ENCODE measurements around the gene CCDC91.
"Not testable (repeated sequence)": the region's sequence is repeated elsewhere in the genome, so short reads cannot be mapped to it uniquely, and the experiment has no call there.

Gene CCDC91

DNA sequence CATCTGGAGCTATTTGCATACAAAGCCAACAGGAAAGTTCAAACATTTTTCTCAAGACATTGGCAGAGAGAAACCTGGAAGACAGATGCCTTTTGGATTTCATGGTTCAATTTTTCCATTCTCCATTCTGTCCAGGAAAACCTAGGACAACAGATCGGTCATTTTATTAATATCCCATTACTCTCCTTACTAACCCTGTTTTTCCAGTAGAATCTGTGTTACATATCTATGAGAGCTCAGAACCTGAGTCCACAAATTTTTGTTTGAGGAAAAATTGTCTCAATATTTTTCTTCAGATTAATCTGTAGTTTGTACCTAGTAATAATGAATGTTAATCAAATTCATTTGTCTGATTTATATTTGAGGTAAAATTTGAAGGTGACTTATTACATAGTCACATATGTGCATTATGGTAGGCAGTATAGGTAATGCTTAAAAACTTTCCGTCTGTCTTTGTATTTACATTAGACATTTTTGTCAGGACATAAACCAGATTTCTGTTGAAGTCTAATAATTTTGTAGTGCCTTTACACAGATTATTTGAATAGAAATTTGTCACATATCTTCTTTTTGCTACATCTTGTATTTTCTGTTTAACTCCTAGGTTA, 75.3 kb downstream of the CCDC91 start:
- Histone ChIP-seq H3K18ac (ENCODE audit: low read length) (no peak overlapping the region), H3K14ac (ENCODE audit: low read length) (no peak overlapping the region), H4K91ac (ENCODE audit: low read depth, low read length) (no peak overlapping the region), H3K4ac (ENCODE audit: low read depth, low read length) (no peak overlapping the region), H4K8ac (ENCODE audit: low read depth, low read length) (no peak overlapping the region), H2AK5ac (ENCODE audit: low read length) (no peak overlapping the region), H3K27ac (ENCODE audit: low read depth, low read length) (no peak overlapping the region), H3K27me3 (ENCODE audit: insufficient read depth, low read length) (no peaks in the 10 kb centered on the region), H3K4me1 (ENCODE audit: control insufficient read depth in 1 of 2, insufficient read depth in 2 of 2, low read length in 2 of 2) (no peaks in the 10 kb centered on the region), H4K12ac (ENCODE audit: low read depth, low read length) (no peak overlapping the region), H2BK12ac (ENCODE audit: low read length) (no peak overlapping the region), H3K9me3 (ENCODE audit: insufficient read depth, low read depth, low read length) (no peaks in the 10 kb centered on the region), H2BK5ac (ENCODE audit: low read depth, low read length, poor library complexity) (no peak overlapping the region), H3K4me3 (ENCODE audit: low read depth, low read length) (no peak overlapping the region), H3K9ac (ENCODE audit: low read length) (no peak overlapping the region), H3K79me2 (ENCODE audit: control insufficient read depth, insufficient read depth, low read length, poor library complexity) (no peaks in the 10 kb centered on the region), H3K4me2 (ENCODE audit: low read length) (no peak overlapping the region), H3K79me1 (ENCODE audit: low read length) (no peaks in the 10 kb centered on the region), H2AFZ (ENCODE audit: insufficient read depth, low read length, poor library complexity) (no peak overlapping the region), H2BK120ac (ENCODE audit: insufficient read depth, low read length, poor library complexity) (no peak overlapping the region), H3K23ac (ENCODE audit: low read length) (no peak overlapping the region), H3K36me3 (ENCODE audit: control insufficient read depth in 1 of 2, insufficient read depth in 2 of 2, low read length in 2 of 2) (no peaks in the 10 kb centered on the region)
- no peak for DNase-seq
- no CpG with 5 or more reads among the region's 2 CpGs for WGBS (ENCODE audit: extremely low coverage, insufficient coverage, insufficient read length)

DNA sequence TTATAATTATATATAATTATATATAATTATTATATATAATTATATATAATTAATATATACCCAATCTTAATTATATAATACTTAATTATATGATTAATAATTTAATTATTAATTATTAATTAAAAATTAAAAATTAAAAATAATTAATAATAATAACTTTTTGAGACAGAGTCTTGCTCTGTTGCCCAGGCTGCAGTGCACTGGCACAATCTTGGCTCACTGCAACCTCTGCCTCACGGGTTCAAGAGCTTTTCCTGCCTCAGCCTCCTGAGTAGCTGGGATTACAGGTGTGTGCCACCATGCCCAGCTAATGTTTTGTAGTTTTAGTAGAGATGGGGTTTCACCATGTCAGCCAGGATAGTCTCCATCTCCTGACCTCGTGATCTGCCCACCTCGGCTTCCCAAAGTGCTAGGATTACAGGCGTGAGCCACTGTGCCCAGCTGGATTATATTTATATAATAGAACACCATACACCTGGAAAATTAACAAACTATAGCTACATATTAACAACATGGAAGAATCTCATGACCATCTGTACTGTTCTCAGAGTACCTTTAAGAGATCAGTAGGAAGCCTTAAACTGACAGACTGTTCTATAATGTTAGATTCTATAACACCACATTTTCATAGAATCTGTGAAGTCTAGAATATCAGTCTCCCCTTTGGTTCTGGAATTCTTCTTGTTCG, 77.8 kb downstream of the CCDC91 start:
- not testable (repeated sequence) for H3K27me3 ChIP-seq (ENCODE audit: insufficient read depth, low read length); H4K12ac ChIP-seq (ENCODE audit: low read depth, low read length); H2BK5ac ChIP-seq (ENCODE audit: low read depth, low read length, poor library complexity); H3K14ac ChIP-seq (ENCODE audit: low read length); DNase-seq; H3K18ac ChIP-seq (ENCODE audit: low read length); H4K8ac ChIP-seq (ENCODE audit: low read depth, low read length); H2BK120ac ChIP-seq (ENCODE audit: insufficient read depth, low read length, poor library complexity); H2BK12ac ChIP-seq (ENCODE audit: low read length); H3K9ac ChIP-seq (ENCODE audit: low read length); H3K4ac ChIP-seq (ENCODE audit: low read depth, low read length); H3K79me1 ChIP-seq (ENCODE audit: low read length); H2AFZ ChIP-seq (ENCODE audit: insufficient read depth, low read length, poor library complexity); H3K79me2 ChIP-seq (ENCODE audit: control insufficient read depth, insufficient read depth, low read length, poor library complexity); H3K23ac ChIP-seq (ENCODE audit: low read length); H3K4me3 ChIP-seq (ENCODE audit: low read depth, low read length); H2AK5ac ChIP-seq (ENCODE audit: low read length); H4K91ac ChIP-seq (ENCODE audit: low read depth, low read length); H3K9me3 ChIP-seq (ENCODE audit: insufficient read depth, low read depth, low read length); H3K27ac ChIP-seq (ENCODE audit: low read depth, low read length); H3K4me1 ChIP-seq (ENCODE audit: control insufficient read depth in 1 of 2, insufficient read depth in 2 of 2, low read length in 2 of 2); H3K4me2 ChIP-seq (ENCODE audit: low read length); H3K36me3 ChIP-seq (ENCODE audit: control insufficient read depth in 1 of 2, insufficient read depth in 2 of 2, low read length in 2 of 2)
- no CpG with 5 or more reads among the region's 5 CpGs for WGBS (ENCODE audit: extremely low coverage, insufficient coverage, insufficient read length)

DNA sequence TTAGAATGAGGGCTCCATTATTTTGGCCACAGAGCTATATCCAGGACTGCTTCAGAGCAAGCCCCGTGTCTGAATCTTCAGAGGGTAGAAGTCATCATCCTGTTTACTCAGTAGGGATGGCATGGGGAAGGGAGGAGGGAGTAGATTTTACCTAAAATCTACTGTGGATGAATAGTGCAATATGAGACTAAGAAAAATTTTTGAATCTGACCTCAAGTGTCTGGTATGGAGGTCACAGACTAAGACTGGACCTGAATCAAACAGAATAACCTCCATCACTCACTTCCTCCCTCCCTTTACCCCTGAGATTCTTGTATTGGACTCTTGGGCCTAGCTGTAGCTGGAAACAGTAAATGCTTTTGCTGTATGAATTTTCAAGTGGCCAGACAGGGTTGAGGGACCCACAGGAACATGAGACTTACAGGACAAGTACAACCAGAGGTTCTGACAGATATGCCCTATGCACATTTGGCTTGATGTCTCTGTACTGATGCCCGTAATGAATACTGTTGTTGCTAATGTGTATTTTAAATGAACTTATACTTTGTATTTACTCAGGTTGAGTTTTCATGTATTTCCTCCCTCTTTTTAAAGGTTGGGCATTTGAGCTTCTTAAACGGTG, 78.5 kb downstream of the CCDC91 start:
- no CpG with 5 or more reads among the region's 3 CpGs for WGBS (ENCODE audit: extremely low coverage, insufficient coverage, insufficient read length)
- Histone ChIP-seq H3K4me1 (ENCODE audit: control insufficient read depth in 1 of 2, insufficient read depth in 2 of 2, low read length in 2 of 2) (no peaks in the 10 kb centered on the region), H3K9me3 (ENCODE audit: insufficient read depth, low read depth, low read length) (no peaks in the 10 kb centered on the region), H3K79me1 (ENCODE audit: low read length) (no peaks in the 10 kb centered on the region), H3K27me3 (ENCODE audit: insufficient read depth, low read length) (no peaks in the 10 kb centered on the region), H3K9ac (ENCODE audit: low read length) (no peak overlapping the region), H2BK120ac (ENCODE audit: insufficient read depth, low read length, poor library complexity) (no peak overlapping the region), H2AFZ (ENCODE audit: insufficient read depth, low read length, poor library complexity) (no peak overlapping the region), H3K4me2 (ENCODE audit: low read length) (no peak overlapping the region), H3K4me3 (ENCODE audit: low read depth, low read length) (no peak overlapping the region), H3K23ac (ENCODE audit: low read length) (no peak overlapping the region), H3K79me2 (ENCODE audit: control insufficient read depth, insufficient read depth, low read length, poor library complexity) (no peaks in the 10 kb centered on the region), H3K36me3 (ENCODE audit: control insufficient read depth in 1 of 2, insufficient read depth in 2 of 2, low read length in 2 of 2) (no peaks in the 10 kb centered on the region), H3K14ac (ENCODE audit: low read length) (no peak overlapping the region), H2BK5ac (ENCODE audit: low read depth, low read length, poor library complexity) (no peak overlapping the region), H2AK5ac (ENCODE audit: low read length) (no peak overlapping the region), H3K18ac (ENCODE audit: low read length) (no peak overlapping the region), H4K12ac (ENCODE audit: low read depth, low read length) (no peak overlapping the region), H2BK12ac (ENCODE audit: low read length) (no peak overlapping the region), H3K27ac (ENCODE audit: low read depth, low read length) (no peak overlapping the region), H4K91ac (ENCODE audit: low read depth, low read length) (no peak overlapping the region), H3K4ac (ENCODE audit: low read depth, low read length) (no peak overlapping the region), H4K8ac (ENCODE audit: low read depth, low read length) (no peak overlapping the region)
- no peak for DNase-seq

DNA sequence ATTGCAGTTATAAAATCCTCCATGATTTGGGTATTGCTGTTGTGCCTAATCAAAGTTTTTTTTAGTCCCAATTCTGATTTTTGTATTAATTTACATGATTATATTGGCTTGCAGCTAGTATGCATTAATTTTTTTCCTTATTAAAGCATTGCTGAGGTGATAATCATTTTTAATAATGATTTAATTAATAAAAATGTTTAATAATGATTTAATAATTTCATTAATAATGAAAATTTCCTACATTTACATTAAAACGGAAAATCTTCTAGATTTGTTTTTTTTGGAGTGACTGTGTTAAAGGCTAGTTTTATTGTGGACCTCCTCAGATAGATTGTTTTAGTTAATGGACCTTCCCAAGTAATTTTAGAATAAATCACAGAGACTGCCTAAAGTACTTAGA, 79.6 kb downstream of the CCDC91 start:
- no peak for DNase-seq
- no peak overlapping the region for H4K8ac ChIP-seq (ENCODE audit: low read depth, low read length)
- no peak overlapping the region for H3K4ac ChIP-seq (ENCODE audit: low read depth, low read length)
- H2BK12ac ChIP-seq (ENCODE audit: low read length) = no peak overlapping the region
- H2BK120ac ChIP-seq (ENCODE audit: insufficient read depth, low read length, poor library complexity) = no peak overlapping the region
- no peaks in the 10 kb centered on the region for H3K4me1 ChIP-seq (ENCODE audit: control insufficient read depth in 1 of 2, insufficient read depth in 2 of 2, low read length in 2 of 2)
- H2BK5ac ChIP-seq (ENCODE audit: low read depth, low read length, poor library complexity) = no peak overlapping the region
- H3K79me2 ChIP-seq (ENCODE audit: control insufficient read depth, insufficient read depth, low read length, poor library complexity) = no peaks in the 10 kb centered on the region
- H3K36me3 ChIP-seq (ENCODE audit: control insufficient read depth in 1 of 2, insufficient read depth in 2 of 2, low read length in 2 of 2) = no peaks in the 10 kb centered on the region
- H3K18ac ChIP-seq (ENCODE audit: low read length) = no peak overlapping the region
- H3K27me3 ChIP-seq (ENCODE audit: insufficient read depth, low read length) = no peaks in the 10 kb centered on the region
- no peak overlapping the region for H3K4me2 ChIP-seq (ENCODE audit: low read length)
- no peak overlapping the region for H3K9ac ChIP-seq (ENCODE audit: low read length)
- H3K27ac ChIP-seq (ENCODE audit: low read depth, low read length) = no peak overlapping the region
- no peaks in the 10 kb centered on the region for H3K79me1 ChIP-seq (ENCODE audit: low read length)
- no CpG with 5 or more reads among the region's 1 CpG for WGBS (ENCODE audit: extremely low coverage, insufficient coverage, insufficient read length)
- no peak overlapping the region for H4K12ac ChIP-seq (ENCODE audit: low read depth, low read length)
- H3K14ac ChIP-seq (ENCODE audit: low read length) = no peak overlapping the region
- H3K4me3 ChIP-seq (ENCODE audit: low read depth, low read length) = no peak overlapping the region
- no peak overlapping the region for H2AFZ ChIP-seq (ENCODE audit: insufficient read depth, low read length, poor library complexity)
- no peak overlapping the region for H4K91ac ChIP-seq (ENCODE audit: low read depth, low read length)
- no peak overlapping the region for H2AK5ac ChIP-seq (ENCODE audit: low read length)
- H3K9me3 ChIP-seq (ENCODE audit: insufficient read depth, low read depth, low read length) = no peaks in the 10 kb centered on the region
- no peak overlapping the region for H3K23ac ChIP-seq (ENCODE audit: low read length)

Measured in trophoblast cell (in vitro differentiated cells and primary cell).